ENCODE data around the gene RAB6D. TPM values are rescaled to one million over a fixed set of nuclear protein-coding genes. Genes with fewer than 3 reads are reported as not detected.
"Not testable (repeated sequence)": the region's sequence is repeated elsewhere in the genome, so short reads cannot be mapped to it uniquely, and the experiment has no call there.

Gene RAB6D
- total RNA-seq = not detected in 2 replicates

DNA sequence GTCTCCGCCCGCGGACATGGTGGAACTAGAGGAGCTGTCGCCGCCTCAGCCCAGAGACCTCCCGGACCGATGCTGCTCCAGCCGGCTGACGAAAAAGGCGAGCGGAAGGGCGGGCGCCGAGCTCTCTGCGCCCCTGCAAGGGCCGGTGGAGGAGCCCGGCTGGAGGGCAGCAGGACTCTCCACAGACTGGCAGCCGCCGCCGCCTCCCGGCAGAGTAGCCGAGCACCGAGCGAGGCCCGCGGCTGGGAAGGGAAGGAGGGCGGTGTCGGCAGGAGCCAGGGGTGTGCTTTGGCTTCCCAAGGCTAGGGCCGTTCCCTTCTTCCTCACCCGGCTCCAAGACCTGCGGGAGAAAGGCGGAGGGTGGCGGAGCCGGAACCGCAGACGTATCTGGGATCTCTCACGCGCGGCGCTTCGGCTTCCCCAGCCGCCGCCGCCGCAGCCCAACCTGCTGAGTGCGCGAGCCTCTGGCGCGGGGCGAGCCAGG is at the start of gene RAB6D:
TSS of gene RAB6D (minus strand) at position 466 of the 484 bp plus-strand sequence. CDS start at position 18, 448 bp downstream.
- intact Hi-C loops (cut with micrococcal nuclease) = not testable (repeated sequence)

- intact Hi-C loops (cut with micrococcal nuclease) = loop anchor here (1.0 to 5.0 kb wide), 4 partner anchors 79 to 389 kb away; partner anchors contain the start of genes CCDC74A and MZT2A
Measured at GRCh38 chr2:131413148-131413747, 49.3 kb upstream of the RAB6D start.

GRCh38 chr2:131410173-131410572 is 46.2 kb upstream of the RAB6D start:
- intact Hi-C loops (cut with micrococcal nuclease) = loop anchor here (5.0 kb wide), 1 partner anchor 117 kb away; the partner anchor contains the start of gene CCDC74A

DNA sequence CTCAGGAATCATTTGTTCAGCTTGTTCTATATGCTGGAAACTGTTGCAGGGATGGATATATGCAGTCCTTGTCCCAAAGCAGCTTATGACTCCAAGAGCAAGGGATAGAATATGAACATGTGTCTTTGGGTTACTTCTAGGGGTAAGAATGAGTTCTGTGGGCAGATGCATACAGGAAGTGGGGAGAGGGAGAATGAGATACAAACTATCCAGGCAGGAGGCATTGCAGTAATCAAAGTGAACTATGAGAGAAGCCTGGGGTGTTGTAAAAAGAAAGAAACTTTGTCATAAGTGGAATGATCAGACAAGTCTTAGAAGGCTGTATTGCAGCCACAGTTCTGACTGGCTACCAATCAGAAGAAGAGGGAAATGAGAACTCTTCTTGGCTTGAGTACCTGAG is 44.8 kb upstream of the RAB6D start:
- intact Hi-C loops (cut with micrococcal nuclease) = no loop called here

- intact Hi-C loops (cut with micrococcal nuclease) = no loop called here
Measured at GRCh38 chr2:131408207-131408606, 44.2 kb upstream of the RAB6D start.

- intact Hi-C loops (cut with micrococcal nuclease) = no loop called here
Measured at GRCh38 chr2:131404753-131405152, 40.8 kb upstream of the RAB6D start.

DNA sequence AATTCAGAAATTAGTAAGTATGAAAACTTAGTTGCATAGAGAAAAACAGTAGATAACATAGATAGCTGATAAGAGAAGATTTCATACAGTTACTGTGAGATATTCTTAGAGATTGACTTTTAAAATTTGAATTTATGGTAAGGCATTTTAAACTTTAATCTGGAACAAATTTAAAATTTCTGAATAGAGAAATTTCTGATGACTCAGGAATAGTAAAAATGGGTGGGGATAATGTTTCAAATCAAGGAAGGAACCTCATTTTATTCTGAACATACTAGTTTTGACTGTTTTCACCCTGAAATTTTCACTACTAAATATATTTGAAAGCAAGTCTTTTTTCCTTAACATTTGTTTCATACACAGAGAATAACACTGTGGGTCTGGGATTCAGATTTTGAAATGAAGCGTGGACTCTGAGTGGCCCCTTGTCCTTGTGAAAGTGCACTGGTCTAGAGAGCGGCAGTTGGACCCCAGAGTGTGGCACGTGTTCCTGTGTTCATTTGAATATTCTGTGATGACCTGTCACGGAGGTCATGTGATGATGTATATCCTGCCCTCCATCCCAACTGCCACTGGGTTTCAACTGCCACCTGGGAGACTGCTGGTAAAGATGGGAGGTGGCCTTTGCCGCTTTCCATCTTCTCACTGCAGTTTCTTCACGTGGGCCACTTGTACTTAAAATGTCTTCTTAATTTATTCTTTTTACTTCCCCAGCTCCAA is 38.5 kb upstream of the RAB6D start:
- intact Hi-C loops (cut with micrococcal nuclease) = no loop called here

DNA sequence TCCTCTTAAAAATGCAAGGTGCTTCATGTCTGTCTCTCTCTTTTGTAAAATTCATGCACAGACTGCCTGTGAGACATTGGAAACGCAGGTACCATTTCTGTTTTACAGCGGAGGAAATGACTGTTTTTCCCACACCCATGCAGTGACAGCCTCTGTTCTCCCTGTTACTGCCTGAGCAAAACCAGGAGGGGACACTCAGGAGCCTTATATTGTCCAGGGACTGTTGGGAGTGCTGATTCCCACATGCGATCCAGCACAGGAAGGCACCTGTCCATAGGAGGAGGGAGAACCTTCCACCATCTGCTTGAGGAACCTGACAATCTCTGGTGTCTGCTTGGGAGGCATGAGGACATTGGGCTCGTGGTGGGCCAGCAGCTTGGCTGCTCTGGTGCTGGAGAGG is 36.9 kb upstream of the RAB6D start:
- intact Hi-C loops (cut with micrococcal nuclease) = no loop called here

DNA sequence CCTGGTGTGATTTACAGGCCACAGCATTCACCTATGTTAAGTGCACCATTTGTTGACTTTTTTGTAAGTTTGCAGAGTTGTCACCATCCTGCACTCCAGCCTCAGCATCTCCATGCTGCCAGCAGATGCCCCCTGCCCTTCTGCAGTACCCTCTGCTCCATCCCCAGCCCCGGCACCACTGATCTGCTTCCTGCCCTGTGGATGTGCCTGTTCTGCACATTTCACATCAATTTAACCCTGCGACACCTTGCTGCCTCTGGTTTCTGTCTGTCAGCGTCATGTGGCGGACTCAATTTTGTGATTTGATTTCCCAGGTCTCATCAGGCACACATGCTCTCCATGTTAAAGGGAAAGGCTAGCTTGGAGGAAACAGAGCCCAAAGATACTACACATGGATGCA is 36.5 kb upstream of the RAB6D start:
- intact Hi-C loops (cut with micrococcal nuclease) = not testable (repeated sequence)

GRCh38 chr2:131396209-131396608 is 32.2 kb upstream of the RAB6D start:
- intact Hi-C loops (cut with micrococcal nuclease) = not testable (repeated sequence)

DNA sequence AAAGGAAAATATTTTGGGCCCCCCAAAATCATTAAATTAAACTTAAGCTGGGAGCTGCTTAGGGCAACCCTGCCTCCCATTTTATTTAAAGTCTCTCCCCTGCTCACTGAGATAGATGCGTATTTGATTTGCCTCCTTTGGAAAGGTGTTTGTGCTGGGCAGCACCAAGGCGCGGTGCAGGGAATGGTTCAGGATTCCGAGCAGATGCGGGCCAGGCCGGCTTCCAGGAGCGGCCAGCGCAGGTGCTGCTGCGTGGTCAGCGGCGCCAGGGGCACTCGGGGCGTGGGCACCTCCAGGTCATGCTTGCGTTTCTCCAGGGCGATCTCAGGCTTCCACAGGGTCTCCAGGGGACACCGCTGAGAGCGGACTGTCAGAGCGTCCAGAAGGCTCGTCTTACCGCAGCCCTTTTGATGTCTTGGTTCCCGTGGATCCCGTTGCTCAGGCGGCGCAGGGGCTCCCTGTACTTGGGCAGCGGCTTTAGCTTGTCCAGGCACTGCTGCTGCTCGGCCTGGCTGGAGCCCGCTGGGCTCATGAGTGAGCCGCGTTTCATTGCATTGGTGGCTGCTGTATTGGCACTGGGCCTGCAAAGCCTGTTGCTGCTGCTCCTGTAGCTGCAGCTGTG is 31.2 kb upstream of the RAB6D start:
- intact Hi-C loops (cut with micrococcal nuclease) = not testable (repeated sequence)

- intact Hi-C loops (cut with micrococcal nuclease) = no loop called here
Measured at GRCh38 chr2:131394147-131394931, 30.4 kb upstream of the RAB6D start.

DNA sequence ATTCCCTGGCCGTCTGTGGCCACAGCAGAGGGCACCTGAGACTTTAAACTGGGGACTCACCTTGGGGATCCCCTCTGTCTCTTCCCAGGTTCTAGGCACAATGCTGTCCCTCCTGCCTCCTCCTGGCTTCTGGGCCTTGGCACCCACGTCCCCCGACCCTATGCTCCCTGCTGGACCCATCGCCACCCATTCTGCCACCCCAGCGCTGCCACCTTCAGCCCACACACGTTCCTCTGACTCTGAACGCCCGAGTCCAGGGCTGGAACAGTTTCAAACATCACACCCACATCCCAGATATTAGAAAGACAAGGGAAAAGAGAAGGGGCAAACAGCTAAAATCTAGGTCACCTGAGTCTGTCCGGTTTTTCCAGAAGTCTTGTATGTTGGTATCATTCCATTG is 28.0 kb upstream of the RAB6D start:
- intact Hi-C loops (cut with micrococcal nuclease) = not testable (repeated sequence)

GRCh38 chr2:131391471-131391870 is 27.5 kb upstream of the RAB6D start:
- intact Hi-C loops (cut with micrococcal nuclease) = not testable (repeated sequence)

- intact Hi-C loops (cut with micrococcal nuclease) = not testable (repeated sequence)
Measured at GRCh38 chr2:131390495-131391130, 26.6 kb upstream of the RAB6D start.

GRCh38 chr2:131389657-131390056 is 25.7 kb upstream of the RAB6D start:
- intact Hi-C loops (cut with micrococcal nuclease) = no loop called here

GRCh38 chr2:131388834-131389233 is 24.9 kb upstream of the RAB6D start:
- intact Hi-C loops (cut with micrococcal nuclease) = not testable (repeated sequence)

GRCh38 chr2:131373111-131373510 is 9.1 kb upstream of the RAB6D start:
- intact Hi-C loops (cut with micrococcal nuclease) = not testable (repeated sequence)

- intact Hi-C loops (cut with micrococcal nuclease) = no loop called here
Measured at GRCh38 chr2:131369954-131370353, 6.0 kb upstream of the RAB6D start.

DNA sequence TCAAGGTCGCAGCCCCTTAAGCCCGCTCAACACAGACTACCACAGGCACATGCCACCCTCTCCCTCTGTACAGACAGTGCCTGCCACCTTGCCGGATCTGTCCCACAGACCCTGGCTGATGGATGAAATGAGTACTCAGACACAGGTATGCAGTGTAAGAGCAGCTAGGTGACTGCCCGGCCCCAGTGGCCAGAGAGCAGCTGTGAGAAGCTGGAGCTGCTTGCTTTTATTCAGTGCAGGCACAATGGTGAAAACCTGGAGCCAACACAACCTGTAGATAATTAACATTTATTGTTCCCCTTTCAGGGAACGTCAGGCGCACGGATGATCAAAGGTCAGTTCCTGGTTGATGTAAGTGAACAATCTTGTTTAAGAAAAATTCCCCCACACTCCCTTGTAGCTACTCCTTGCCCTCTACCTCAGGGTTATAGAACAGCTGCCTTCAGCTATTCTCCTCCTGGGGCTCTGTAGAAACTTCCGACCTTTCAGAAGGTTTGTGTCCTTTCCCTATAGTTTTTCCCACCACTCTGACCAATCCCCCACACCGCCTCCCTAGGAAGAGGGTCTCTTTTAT is 4.6 kb upstream of the RAB6D start:
- intact Hi-C loops (cut with micrococcal nuclease) = not testable (repeated sequence)

- intact Hi-C loops (cut with micrococcal nuclease) = no loop called here
Measured at GRCh38 chr2:131367352-131367751, 3.4 kb upstream of the RAB6D start.
